ENCODE data around the gene CACFD1. TPM values are rescaled to one million over a fixed set of nuclear protein-coding genes. Genes with fewer than 3 reads are reported as not detected.

The CACFD1 gene
- total RNA-seq, 4 donors from 2014 or later: 6.8 to 11.6 (median 9.4) TPM

GRCh38 chr9:133472753-133473378 is 13.1 kb downstream of the CACFD1 start:
- TF ChIP-seq POLR2A (IDR thresholded peaks at IDR 0.05) (no peak), EP300 (IDR thresholded peaks at IDR 0.05) (no peak), POLR2AphosphoS5 (IDR thresholded peaks at IDR 0.05) (no peak)
- TF ChIP-seq, protein P1, sequence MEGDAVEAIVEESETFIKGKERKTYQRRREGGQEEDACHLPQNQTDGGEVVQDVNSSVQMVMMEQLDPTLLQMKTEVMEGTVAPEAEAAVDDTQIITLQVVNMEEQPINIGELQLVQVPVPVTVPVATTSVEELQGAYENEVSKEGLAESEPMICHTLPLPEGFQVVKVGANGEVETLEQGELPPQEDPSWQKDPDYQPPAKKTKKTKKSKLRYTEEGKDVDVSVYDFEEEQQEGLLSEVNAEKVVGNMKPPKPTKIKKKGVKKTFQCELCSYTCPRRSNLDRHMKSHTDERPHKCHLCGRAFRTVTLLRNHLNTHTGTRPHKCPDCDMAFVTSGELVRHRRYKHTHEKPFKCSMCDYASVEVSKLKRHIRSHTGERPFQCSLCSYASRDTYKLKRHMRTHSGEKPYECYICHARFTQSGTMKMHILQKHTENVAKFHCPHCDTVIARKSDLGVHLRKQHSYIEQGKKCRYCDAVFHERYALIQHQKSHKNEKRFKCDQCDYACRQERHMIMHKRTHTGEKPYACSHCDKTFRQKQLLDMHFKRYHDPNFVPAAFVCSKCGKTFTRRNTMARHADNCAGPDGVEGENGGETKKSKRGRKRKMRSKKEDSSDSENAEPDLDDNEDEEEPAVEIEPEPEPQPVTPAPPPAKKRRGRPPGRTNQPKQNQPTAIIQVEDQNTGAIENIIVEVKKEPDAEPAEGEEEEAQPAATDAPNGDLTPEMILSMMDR (IDR thresholded peaks at IDR 0.05): no peak
- Histone ChIP-seq H3K27ac (no peak overlapping the region), H3K27me3 (no peaks in the 10 kb centered on the region), H3K4me1 (no peaks in the 10 kb centered on the region), H3K4me3 (no peak overlapping the region), H3K36me3 (peaks cover 10% of the 10 kb centered on the region), H3K9me3 (no peaks in the 10 kb centered on the region)
- DNase-seq (ENCODE audit: low spot score in 2 of 2): no peak
- WGBS: 41% methylated on average over 8 of the region's 19 CpGs

DNA sequence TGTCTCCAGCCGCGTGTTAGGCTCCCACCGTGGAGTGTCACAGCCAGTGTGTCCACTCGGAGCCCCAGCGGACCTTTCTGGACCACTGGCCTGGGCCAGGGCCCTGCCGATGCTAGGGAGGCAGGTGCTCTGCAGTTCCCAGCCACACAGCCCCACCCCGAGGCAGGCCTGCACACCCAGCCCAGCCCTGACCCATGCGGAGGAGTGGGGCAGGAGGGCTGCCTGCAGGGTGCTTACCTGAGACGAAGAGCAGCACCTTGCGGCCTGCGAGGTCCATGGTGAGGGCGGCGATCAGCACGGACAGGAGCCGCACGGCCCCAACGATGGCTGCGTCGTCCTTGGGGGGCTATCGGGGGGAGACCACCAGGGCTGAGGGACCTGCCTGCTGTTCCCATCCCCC is 14.0 kb downstream of the CACFD1 start:
- no peaks in the 10 kb centered on the region for H3K27me3 ChIP-seq
- 94% methylated on average over 6 of the region's 20 CpGs for WGBS
- H3K4me1 ChIP-seq: peaks cover 2% of the 10 kb centered on the region
- H3K9me3 ChIP-seq: no peaks in the 10 kb centered on the region
- H3K4me3 ChIP-seq: no peak overlapping the region
- H3K36me3 ChIP-seq: peaks cover 5% of the 10 kb centered on the region
- no peak overlapping the region for H3K27ac ChIP-seq
- TF ChIP-seq EP300 (IDR thresholded peaks at IDR 0.05) (no peak), POLR2A (IDR thresholded peaks at IDR 0.05) (no peak), POLR2AphosphoS5 (IDR thresholded peaks at IDR 0.05) (no peak)
- TF ChIP-seq, protein P1 (IDR thresholded peaks at IDR 0.05): no peak
- DNase-seq (ENCODE audit: low spot score in 2 of 2): no peak

- TF ChIP-seq EP300 (IDR thresholded peaks at IDR 0.05) (no peak), POLR2A (IDR thresholded peaks at IDR 0.05) (no peak), POLR2AphosphoS5 (IDR thresholded peaks at IDR 0.05) (no peak)
- TF ChIP-seq, protein P1 (IDR thresholded peaks at IDR 0.05): no peak
- Histone ChIP-seq H3K9me3 (no peaks in the 10 kb centered on the region), H3K27ac (no peak overlapping the region), H3K4me1 (peaks cover 7% of the 10 kb centered on the region), H3K27me3 (no peaks in the 10 kb centered on the region), H3K4me3 (no peak overlapping the region), H3K36me3 (peaks cover under 1% of the 10 kb centered on the region)
- DNase-seq (ENCODE audit: low spot score in 2 of 2): no peak
- 71% methylated on average over 5 of the region's 5 CpGs for WGBS
Measured at GRCh38 chr9:133474215-133474614, 14.4 kb downstream of the CACFD1 start.

GRCh38 chr9:133474853-133475252 is 15.1 kb downstream of the CACFD1 start:
- Histone ChIP-seq H3K4me3 (no peak overlapping the region), H3K27me3 (no peaks in the 10 kb centered on the region), H3K27ac (no peak overlapping the region), H3K9me3 (no peaks in the 10 kb centered on the region), H3K4me1 (peaks cover 13% of the 10 kb centered on the region), H3K36me3 (no peaks in the 10 kb centered on the region)
- TF ChIP-seq, protein P1 (IDR thresholded peaks at IDR 0.05): no peak
- TF ChIP-seq EP300 (IDR thresholded peaks at IDR 0.05) (no peak), POLR2A (IDR thresholded peaks at IDR 0.05) (no peak)
- DNase-seq (ENCODE audit: low spot score in 2 of 2): no peak
- 83% methylated on average over 16 of the region's 20 CpGs for WGBS

DNA sequence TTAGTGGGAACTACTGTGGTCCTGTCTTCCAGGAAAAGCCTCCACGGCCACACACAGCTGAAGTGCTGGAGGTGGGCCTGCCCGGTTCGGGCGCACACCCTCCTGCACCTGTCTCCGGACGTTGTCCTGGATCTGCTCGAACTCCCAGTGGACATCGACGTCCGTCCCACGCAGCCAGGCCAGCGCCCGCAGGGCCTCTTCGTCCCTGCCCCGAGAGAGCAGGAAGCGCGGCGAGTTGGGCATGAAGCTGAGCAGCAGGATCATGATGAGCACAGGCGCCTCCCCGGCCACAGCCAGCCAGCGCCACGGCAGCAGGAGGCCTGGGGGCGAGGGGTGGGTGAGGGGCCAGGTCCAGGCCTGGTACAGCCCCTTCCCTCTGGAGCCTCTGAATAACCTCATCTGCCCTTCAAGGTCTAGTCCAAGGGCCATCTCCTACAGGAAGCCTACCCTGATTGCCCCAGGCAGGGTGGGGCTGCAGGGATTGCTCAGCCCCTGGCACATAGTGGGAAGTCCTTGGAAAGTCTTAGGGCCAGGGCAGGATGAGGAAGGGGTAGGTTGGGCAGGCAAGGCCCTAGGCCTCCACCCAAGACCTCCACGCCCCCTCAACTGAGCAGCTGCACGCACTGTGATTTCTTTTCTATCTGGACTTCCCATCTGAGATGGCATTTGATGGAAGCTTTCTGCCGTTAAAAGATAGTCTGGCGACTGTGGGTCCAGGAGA is 15.7 kb downstream of the CACFD1 start:
- Histone ChIP-seq H3K27ac (no peak overlapping the region), H3K27me3 (no peaks in the 10 kb centered on the region), H3K9me3 (no peaks in the 10 kb centered on the region), H3K36me3 (no peaks in the 10 kb centered on the region), H3K4me1 (peaks cover 13% of the 10 kb centered on the region), H3K4me3 (no peak overlapping the region)
- 93% methylated on average over 18 of the region's 27 CpGs for WGBS
- TF ChIP-seq, protein P1 (IDR thresholded peaks at IDR 0.05): no peak
- TF ChIP-seq EP300 (IDR thresholded peaks at IDR 0.05): no peak
- no peak for TF ChIP-seq POLR2A (IDR thresholded peaks at IDR 0.05)
- TF ChIP-seq POLR2AphosphoS5 (IDR thresholded peaks at IDR 0.05): no peak
- no peak for DNase-seq (ENCODE audit: low spot score in 2 of 2)
